Peyer's patch (tissue), 4 donors: ENCODE data around the gene GCC2. TPM values are rescaled to one million over a fixed set of nuclear protein-coding genes. Genes with fewer than 3 reads are reported as not detected.

Source experiments
- DNase-seq, 3 donors: peaks; one replicate each; pipeline ENCODE4 v3.0.0-alpha.2; 2017 to 2019
- H3K27ac ChIP-seq, 4 donors: fragments of 200-600 bp; sonication (generic); one replicate each; pipeline ENCODE4 v1.5.1; 2016 to 2019
- H3K27me3 ChIP-seq, 2 donors: fragments of 200-600 bp; sonication (generic); one replicate each; pipeline ENCODE4 v1.5.1; 2019
- H3K36me3 ChIP-seq, 3 donors: fragments of 200-600 bp; sonication (generic); one replicate each; pipeline ENCODE4 v1.5.1; 2016 to 2019
- H3K4me1 ChIP-seq, 4 donors: fragments of 200-600 bp; sonication (generic); one replicate each; pipeline ENCODE4 v1.5.1; 2016 to 2019
- H3K4me3 ChIP-seq, 4 donors: fragments of 200-600 bp; sonication (generic); 1 replicate in 3 of 4; 2 replicates in 1 of 4; pipeline ENCODE4 v1.5.1; 2016 to 2019; ENCODE audit warnings: mild to moderate bottlenecking in 1 of 4
- H3K9me3 ChIP-seq, 4 donors: fragments of 200-600 bp; sonication (generic); one replicate each; pipeline ENCODE4 v1.5.1; 2016 to 2019; ENCODE audit warnings: mild to moderate bottlenecking in 1 of 4
- POLR2A ChIP-seq, 2 donors: fragments of 450-650 bp; IDR thresholded peaks; one replicate each; pipeline ENCODE4 v1.5.1; 2017; ENCODE audit warnings: antibody characterized with exemption in 2 of 2, mild to moderate bottlenecking in 2 of 2, moderate library complexity in 2 of 2
- total RNA-seq, 4 donors: library from RNA; depleted of rRNA; stranded (reverse); fragments of >200 nt; gene quantifications; one replicate each; pipeline ENCODE4 v1.1.0, GENCODE V29; 2016
- TF ChIP-seq, protein P1 (sequence below), 6 experiments: fragments of 450-650 bp in 4 of 6; fragments of 200-600 bp in 2 of 6; sonication (generic) in 1 of 6; IDR thresholded peaks; one replicate each; pipeline ENCODE4 v1.5.1; 2017 to 2019; ENCODE audit warnings: antibody characterized with exemption in 6 of 6, mild to moderate bottlenecking in 3 of 6, moderate library complexity in 1 of 6

The GCC2 gene, protein sequence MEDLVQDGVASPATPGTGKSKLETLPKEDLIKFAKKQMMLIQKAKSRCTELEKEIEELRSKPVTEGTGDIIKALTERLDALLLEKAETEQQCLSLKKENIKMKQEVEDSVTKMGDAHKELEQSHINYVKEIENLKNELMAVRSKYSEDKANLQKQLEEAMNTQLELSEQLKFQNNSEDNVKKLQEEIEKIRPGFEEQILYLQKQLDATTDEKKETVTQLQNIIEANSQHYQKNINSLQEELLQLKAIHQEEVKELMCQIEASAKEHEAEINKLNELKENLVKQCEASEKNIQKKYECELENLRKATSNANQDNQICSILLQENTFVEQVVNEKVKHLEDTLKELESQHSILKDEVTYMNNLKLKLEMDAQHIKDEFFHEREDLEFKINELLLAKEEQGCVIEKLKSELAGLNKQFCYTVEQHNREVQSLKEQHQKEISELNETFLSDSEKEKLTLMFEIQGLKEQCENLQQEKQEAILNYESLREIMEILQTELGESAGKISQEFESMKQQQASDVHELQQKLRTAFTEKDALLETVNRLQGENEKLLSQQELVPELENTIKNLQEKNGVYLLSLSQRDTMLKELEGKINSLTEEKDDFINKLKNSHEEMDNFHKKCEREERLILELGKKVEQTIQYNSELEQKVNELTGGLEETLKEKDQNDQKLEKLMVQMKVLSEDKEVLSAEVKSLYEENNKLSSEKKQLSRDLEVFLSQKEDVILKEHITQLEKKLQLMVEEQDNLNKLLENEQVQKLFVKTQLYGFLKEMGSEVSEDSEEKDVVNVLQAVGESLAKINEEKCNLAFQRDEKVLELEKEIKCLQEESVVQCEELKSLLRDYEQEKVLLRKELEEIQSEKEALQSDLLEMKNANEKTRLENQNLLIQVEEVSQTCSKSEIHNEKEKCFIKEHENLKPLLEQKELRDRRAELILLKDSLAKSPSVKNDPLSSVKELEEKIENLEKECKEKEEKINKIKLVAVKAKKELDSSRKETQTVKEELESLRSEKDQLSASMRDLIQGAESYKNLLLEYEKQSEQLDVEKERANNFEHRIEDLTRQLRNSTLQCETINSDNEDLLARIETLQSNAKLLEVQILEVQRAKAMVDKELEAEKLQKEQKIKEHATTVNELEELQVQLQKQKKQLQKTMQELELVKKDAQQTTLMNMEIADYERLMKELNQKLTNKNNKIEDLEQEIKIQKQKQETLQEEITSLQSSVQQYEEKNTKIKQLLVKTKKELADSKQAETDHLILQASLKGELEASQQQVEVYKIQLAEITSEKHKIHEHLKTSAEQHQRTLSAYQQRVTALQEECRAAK (N-terminal part only)
- 100 to 1,000 TPM in 1 of 4 donors, 10 to 100 TPM in 3; 64.6 to 164 (median 95.6) TPM for total RNA-seq

DNA sequence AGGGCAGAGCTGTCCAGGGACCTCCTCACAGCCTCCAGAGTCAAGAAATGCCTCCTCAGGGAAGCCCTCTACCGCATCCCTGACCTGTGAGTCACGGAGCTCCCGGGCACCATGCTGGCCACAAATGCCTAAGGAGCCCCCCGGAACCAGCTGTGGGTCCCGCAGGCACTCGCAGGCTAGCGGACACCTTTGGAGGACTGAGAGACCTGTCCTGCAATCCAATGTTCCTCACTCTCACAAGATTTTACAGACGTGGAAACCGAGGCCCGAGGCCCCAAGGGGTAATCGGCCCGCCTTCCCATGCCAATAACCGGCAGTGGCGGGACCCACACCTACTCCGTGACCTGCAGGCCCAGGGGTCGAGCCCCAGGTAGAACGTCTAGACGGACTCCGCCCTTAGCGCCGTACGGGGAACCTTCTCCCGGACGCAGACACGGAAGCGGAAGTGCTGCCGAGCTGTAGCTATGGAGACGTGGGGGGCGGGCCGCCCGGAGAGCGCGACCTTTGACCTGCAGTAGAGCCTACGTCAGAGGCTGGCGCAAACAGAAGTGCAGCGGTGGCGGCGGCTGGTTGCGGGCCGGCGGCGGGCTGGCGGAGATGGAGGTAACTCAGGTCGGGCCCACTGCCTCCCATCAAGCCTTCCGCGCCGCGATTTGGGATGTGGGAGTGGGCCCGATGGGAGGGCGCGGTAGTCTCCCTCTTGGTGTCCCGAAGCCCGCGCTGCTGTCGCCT lies at the start of gene GCC2:
Gene GCC2, plus strand, starts transcription at position 529 of the 732 bp plus-strand sequence. Its CDS starts 69 bp downstream, at position 598.
- Histone ChIP-seq H3K4me3 (peak within 1 kb of the TSS; percentile 72 to 90 (median 80)), H3K27me3 (no peaks in the 10 kb centered on the region), H3K4me1 (peaks cover 0 to 11% (median 3%) of the 10 kb centered on the region in 4 donors), H3K36me3 (peaks cover 0 to 23% (median 0%) of the 10 kb centered on the region in 3 donors), H3K27ac (peak within 1 kb of the TSS; percentile 87 to 96 (median 94)), H3K9me3 (no peaks in the 10 kb centered on the region)
- DNase-seq: peak; percentile 97 to 99 (median 98)
- TF ChIP-seq, protein P1, sequence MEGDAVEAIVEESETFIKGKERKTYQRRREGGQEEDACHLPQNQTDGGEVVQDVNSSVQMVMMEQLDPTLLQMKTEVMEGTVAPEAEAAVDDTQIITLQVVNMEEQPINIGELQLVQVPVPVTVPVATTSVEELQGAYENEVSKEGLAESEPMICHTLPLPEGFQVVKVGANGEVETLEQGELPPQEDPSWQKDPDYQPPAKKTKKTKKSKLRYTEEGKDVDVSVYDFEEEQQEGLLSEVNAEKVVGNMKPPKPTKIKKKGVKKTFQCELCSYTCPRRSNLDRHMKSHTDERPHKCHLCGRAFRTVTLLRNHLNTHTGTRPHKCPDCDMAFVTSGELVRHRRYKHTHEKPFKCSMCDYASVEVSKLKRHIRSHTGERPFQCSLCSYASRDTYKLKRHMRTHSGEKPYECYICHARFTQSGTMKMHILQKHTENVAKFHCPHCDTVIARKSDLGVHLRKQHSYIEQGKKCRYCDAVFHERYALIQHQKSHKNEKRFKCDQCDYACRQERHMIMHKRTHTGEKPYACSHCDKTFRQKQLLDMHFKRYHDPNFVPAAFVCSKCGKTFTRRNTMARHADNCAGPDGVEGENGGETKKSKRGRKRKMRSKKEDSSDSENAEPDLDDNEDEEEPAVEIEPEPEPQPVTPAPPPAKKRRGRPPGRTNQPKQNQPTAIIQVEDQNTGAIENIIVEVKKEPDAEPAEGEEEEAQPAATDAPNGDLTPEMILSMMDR (IDR thresholded peaks at IDR 0.05): no peak
- TF ChIP-seq POLR2A (IDR thresholded peaks at IDR 0.05): peak; percentile 94 to 97

DNA sequence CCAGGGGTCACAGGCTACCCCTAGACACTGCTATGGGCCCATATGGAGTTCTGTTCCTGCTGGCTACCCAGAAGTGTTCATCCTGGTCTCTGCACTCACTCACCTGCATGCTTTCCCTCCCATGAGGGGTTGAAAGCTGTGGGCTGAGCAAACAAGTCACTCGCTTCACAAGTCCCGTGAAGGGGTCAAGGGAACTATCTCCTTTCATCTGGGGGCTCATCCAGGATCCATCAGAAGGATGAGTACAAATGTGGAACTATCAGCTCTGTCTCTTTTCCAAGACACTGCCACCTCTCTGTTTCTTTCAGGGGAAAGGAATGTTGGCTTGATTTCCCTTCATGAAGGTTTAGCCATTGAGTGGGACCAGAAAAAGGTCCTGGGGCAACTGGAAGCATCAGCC lies 49.5 kb upstream of the GCC2 start:
- TF ChIP-seq POLR2A (IDR thresholded peaks at IDR 0.05): no peak
- TF ChIP-seq, protein P1 (IDR thresholded peaks at IDR 0.05): no peak
- no peaks in the 10 kb centered on the region for H3K27me3 ChIP-seq
- H3K36me3 ChIP-seq: no peaks in the 10 kb centered on the region
- H3K4me3 ChIP-seq: no peak overlapping the region
- no peaks in the 10 kb centered on the region for H3K4me1 ChIP-seq
- H3K9me3 ChIP-seq: peaks cover 0 to 15% (median 6%) of the 10 kb centered on the region in 4 donors
- DNase-seq: no peak
- H3K27ac ChIP-seq: no peak overlapping the region

DNA sequence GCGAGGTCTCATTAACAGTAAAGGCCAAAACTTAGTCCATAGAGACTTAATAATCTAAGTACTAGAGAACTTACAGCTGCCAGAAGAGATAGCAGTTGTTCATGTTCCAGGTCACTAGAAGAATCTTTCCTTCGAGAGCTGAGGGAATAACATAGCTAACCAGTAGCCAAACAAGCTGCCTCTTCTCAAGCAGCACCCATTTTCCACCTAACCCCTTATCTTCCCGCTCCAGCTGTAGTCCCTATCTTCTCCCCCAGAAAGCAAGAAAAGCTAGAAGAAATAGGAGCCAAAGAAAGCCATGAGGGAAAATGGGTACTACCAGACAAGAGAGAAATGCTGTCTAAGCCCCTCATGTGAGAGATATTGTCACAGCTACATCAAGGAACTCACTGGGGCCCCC lies 47.2 kb upstream of the GCC2 start:
- no peak for DNase-seq
- no peaks in the 10 kb centered on the region for H3K4me1 ChIP-seq
- H3K9me3 ChIP-seq: peaks cover 0 to 20% (median 8%) of the 10 kb centered on the region in 4 donors
- no peaks in the 10 kb centered on the region for H3K36me3 ChIP-seq
- no peak overlapping the region for H3K4me3 ChIP-seq
- H3K27me3 ChIP-seq: no peaks in the 10 kb centered on the region
- TF ChIP-seq POLR2A (IDR thresholded peaks at IDR 0.05): no peak
- TF ChIP-seq, protein P1 (IDR thresholded peaks at IDR 0.05): no peak
- H3K27ac ChIP-seq: no peak overlapping the region

DNA sequence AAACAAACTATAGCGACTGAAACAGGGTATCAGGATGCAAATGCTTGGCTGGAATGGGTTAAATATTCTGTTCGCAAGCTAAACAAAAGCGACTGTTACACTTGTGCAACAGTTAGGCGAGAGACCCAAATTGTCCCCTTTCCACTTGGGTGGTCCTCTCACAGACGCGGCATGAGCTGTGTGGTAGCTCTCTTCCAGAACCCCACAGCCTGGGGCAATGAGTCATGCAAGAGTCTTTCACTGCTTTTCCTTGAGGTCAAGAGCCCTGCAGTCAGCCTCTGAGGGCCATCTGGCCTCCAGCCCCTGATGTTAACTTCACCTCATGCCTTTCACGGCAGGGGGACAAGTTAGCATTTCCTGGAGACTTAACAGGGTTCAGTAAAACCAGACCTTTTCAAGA lies 45.5 kb upstream of the GCC2 start:
- Histone ChIP-seq H3K4me3 (no peak overlapping the region), H3K27ac (no peak overlapping the region), H3K36me3 (no peaks in the 10 kb centered on the region), H3K9me3 (peaks cover 0 to 20% (median 8%) of the 10 kb centered on the region in 4 donors), H3K4me1 (no peaks in the 10 kb centered on the region), H3K27me3 (no peaks in the 10 kb centered on the region)
- DNase-seq: peak in 1 of 3 donors; percentile 45
- TF ChIP-seq, protein P1 (IDR thresholded peaks at IDR 0.05): no peak
- no peak for TF ChIP-seq POLR2A (IDR thresholded peaks at IDR 0.05)
